ENCODE results near the gene SMCO3. TPM values are rescaled to one million over a fixed set of nuclear protein-coding genes. Genes with fewer than 3 reads are reported as not detected.
"Not testable (repeated sequence)": the region's sequence is repeated elsewhere in the genome, so short reads cannot be mapped to it uniquely, and the experiment has no call there.

SMCO3 gene
- total RNA-seq, 2 donors from 2014 or later: 0.57 to 1.4 TPM

GRCh38 chr12:14759711-14760280 is 54.2 kb downstream of the SMCO3 start:
- intact Hi-C loops (cut with DNase I); DNase-seq (ENCODE audit: low spot score): not testable (repeated sequence)

- intact Hi-C loops (cut with DNase I): no loop called here
- DNase-seq (ENCODE audit: low spot score): no peak
These were observed 57.4 kb downstream of the SMCO3 start for GRCh38 chr12:14756334-14757143.

Other genes with a start within 250 kb of the SMCO3 start
- gene PLBD1, start 246.3 kb downstream of the SMCO3 start, total RNA-seq: 10 to 100 TPM; 12.4 to 25.5 TPM
- under 1 TPM in 1 of 2 donors, not detected in 1; 0.10 TPM for gene GUCY2C, start 117.6 kb downstream of the SMCO3 start, total RNA-seq
- 10 to 100 TPM; 37.2 to 39.2 TPM for gene WBP11, start 10.7 kb downstream of the SMCO3 start, total RNA-seq
- under 1 TPM; 0.62 to 0.74 TPM for gene C12orf60, start 10.5 kb downstream of the SMCO3 start, total RNA-seq
- gene ART4, start 29.3 kb upstream of the SMCO3 start, total RNA-seq: 10 to 100 TPM; 11.3 to 16.1 TPM
- gene MGP, start 71.7 kb upstream of the SMCO3 start, total RNA-seq: 1,000 to 10,000 TPM; 4,815 to 5,579 TPM
- gene ERP27, start 124.4 kb upstream of the SMCO3 start, total RNA-seq: 1 to 10 TPM; 1.0 to 1.2 TPM
- gene ARHGDIB, start 147.4 kb upstream of the SMCO3 start, total RNA-seq: 100 to 1,000 TPM in 1 of 2 donors, 10 to 100 TPM in 1; 96.6 to 157 TPM
- gene PDE6H, start 158.9 kb upstream of the SMCO3 start, total RNA-seq: not detected

All from posterior vena cava (tissue), 2 donors.